HG03342 (cell line): ENCODE results near the gene RBKS.
"Not testable (repeated sequence)": the region's sequence is repeated elsewhere in the genome, so short reads cannot be mapped to it uniquely, and the experiment has no call there.

ENCODE experiments used
- ATAC-seq: cut with Tn5 transposase; IDR thresholded peaks from one replicate; pipeline ENCODE4 v1.9.1; 2021; ENCODE audit warnings: mild to moderate bottlenecking, moderate library complexity; ENCODE audit not compliant: unreplicated experiment

The RBKS gene

DNA sequence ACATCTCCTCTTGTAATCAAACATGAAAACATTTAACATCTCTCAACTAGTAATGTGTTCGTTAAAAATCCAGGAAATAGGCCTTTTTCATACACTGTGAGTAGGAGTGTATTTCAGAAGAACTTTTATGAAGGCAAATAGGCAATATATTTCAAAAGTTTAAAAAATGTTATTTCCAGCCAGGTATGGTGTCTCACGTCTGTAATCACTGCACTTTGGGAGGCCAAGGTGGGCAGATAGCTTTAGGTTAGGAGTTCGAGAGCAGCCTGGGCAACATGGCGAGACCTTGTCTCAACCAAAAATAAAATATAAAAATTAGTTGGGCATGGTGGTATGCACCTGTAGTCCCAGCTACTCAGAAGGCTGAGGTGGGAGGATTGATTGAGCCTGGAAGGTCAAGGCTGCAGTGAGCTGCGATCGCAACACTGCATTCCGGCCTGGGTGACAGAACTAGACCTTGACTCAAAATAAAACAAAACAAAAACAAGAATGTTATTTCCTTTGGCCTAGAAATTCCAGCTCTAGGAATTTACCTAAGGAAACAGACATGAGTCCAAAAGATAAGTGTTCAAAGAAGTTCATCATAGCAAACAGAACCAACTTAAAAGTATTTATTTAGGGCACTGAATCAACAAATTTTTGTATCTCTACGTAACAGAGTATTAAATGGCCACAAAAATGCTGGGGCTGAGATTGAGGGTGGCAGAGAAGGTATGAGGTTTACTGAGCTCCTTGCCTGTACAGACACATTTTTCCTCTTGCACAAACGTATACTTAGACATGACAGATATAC is 14.9 kb downstream of the RBKS start:
- ATAC-seq, result no peak

DNA sequence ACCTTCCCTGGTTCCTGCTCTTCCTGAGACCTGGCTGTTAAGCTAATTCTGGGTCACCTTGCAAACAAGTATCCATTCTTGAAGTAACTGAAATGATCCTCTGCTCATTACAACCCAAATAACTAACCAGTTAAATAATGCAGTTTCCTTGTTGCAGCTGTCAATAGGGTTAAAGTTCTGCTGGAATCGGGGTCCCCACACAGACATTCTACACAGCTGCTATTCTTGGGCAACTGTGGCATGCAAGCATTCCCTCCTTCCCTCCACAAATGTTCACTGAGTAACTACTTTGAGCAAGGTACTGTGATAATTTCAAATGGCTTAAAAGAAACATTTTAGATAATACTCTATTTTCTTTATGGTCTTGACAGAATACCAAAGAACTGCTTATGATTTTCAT is 17.1 kb downstream of the RBKS start:
- no peak for ATAC-seq

- no peak for ATAC-seq
These were observed 18.4 kb downstream of the RBKS start for GRCh38 chr2:27871802-27872201.

DNA sequence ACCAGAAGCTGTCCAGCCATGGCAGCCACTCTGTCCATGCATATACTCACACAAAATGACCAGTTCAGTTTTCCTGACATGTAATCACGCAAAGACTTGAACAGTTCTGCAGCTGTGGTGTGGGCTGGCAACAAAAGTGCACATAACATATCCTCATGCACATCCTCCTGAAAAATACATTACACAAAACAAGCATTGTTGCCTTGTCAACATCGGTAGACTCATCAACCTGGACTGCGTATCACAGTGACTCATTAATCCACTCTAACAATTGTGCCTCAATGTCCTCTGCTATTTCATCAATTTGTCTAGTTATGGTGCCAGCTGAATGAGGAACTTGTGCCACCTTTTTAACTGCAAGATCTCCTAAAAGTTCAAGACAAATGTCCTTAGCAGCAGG is 19.5 kb downstream of the RBKS start:
- no peak for ATAC-seq

DNA sequence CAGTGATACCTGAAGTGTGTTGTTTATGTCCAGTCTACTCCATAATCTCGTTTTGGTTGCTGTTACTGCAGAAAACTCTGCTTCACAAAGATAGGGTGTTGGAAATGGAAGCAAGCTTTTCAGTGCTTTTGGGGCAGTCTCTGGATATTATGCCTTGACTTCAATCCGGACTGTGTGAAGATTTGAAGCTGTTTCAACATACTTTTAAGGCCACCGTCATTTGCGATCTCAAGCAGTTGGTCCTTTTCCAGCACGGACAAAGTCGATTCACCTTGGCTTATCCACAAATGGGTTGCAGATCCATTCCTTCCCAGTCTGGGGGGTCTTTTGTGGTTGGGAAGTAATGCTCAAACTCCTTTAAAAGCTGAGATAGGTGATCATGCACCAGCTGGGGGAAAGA is 20.4 kb downstream of the RBKS start:
- no peak for ATAC-seq

DNA sequence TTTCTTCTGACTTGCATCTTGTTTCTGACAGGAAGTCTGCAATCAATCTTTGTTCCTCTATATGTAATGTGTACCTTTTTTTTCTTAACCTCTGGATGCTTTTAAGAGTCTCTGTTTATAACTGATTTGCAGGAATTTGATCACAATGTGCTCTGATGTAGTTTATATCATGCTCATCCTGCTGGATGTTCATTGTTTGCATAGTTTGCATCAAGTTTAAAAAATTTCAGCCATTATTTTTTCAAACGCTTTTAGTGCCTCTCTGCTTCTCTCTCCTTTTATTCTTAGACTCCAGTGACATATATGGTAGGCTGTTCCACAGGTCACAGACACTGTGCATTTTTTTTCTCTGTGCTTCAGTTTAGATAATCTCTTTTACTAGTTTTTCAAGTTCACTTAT is 23.9 kb downstream of the RBKS start:
- ATAC-seq, result no peak

GRCh38 chr2:27863955-27864354 is 26.2 kb downstream of the RBKS start:
- not testable (repeated sequence) for ATAC-seq

DNA sequence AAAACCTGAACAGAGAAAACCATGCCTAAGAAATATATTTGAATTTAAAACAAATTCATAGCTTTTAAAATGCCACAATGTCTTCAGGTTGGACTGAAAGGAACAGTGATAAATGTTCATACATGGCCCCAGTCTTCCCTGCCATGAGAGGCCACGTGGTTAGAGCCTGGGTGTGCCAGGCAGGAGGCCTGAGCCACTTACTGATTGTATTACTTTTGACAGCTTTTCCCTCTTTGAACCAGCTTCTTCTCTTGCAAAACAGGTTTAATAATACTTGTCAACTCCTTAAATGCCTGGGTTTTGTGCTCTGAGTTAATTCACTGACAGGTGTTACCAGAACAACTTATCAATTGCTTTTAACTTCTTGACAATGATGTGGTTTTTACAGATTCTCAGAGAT is 27.0 kb downstream of the RBKS start:
- ATAC-seq, result no peak

DNA sequence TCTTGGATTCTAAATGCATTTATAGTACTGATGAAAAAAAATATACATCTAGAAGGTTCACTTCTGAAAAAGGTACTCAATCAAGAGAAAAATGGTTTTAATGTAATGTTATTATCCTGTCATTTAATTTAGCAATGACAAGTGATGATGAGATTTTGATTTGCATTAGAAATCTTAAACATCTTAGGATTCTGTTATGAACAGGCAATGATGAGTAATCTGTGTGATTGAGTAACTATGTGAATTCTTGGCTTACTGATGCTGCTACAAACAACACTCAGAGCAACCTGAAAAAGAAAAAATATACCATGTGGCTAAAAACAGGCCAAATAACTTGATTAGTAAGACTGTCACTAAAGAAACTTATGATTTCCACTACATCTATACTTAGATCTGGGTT is 30.1 kb downstream of the RBKS start:
- ATAC-seq, result no peak

- ATAC-seq, result no peak
These were observed 32.6 kb downstream of the RBKS start for GRCh38 chr2:27857417-27858172.

- ATAC-seq, result no peak
These were observed 33.2 kb downstream of the RBKS start for GRCh38 chr2:27856956-27857355.

- no peak for ATAC-seq
These were observed 33.8 kb downstream of the RBKS start for GRCh38 chr2:27856386-27856785.

DNA sequence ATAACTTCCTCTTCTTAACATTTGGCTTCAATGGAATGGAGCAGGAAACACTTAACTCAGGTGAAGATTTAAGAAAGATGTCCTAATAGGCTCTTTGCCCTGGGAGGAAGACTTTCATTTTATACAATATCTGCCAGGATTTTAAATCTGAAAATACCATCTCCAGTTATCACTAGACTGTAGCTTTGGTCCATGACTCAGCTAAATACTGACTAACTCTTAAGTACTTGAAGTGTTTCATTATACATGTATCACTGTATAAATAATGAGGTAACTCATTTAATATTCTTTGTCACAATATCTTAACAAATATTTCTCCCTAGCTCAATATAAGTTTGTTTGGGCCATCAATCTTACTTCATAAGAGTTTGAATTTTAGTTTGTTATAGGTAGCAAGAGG is 34.7 kb downstream of the RBKS start:
- no peak for ATAC-seq

DNA sequence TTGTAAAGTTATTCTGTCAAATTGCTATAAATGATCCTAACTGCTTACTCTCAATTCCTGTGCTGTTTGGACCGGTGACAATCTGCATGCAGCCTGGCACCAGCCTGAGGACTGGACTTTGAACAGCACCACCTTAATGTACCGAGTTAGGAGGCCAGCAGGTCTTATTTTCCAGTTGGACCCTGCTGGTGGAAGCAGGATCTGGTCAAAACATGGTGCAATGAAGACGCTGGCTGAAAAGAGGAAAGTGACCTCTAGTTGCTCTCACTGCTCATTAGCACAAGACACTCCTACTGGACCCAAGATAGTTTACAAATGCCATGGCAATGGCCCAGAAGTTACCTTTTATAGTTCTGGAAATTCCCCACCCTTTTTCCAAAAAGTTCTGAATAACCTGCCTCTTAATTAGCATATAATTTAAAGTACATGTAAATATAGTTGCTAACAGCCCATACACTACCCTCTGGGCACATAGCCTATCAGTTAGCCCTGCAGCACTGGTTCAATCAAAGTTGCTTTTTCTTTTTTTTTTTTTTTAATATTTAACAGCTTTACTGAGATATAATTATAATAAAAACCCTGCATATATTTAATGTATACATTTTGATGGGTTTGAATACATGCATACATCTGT is 35.8 kb downstream of the RBKS start:
- ATAC-seq, result no peak

- ATAC-seq, result no peak
These were observed 37.5 kb downstream of the RBKS start for GRCh38 chr2:27852691-27853090.

DNA sequence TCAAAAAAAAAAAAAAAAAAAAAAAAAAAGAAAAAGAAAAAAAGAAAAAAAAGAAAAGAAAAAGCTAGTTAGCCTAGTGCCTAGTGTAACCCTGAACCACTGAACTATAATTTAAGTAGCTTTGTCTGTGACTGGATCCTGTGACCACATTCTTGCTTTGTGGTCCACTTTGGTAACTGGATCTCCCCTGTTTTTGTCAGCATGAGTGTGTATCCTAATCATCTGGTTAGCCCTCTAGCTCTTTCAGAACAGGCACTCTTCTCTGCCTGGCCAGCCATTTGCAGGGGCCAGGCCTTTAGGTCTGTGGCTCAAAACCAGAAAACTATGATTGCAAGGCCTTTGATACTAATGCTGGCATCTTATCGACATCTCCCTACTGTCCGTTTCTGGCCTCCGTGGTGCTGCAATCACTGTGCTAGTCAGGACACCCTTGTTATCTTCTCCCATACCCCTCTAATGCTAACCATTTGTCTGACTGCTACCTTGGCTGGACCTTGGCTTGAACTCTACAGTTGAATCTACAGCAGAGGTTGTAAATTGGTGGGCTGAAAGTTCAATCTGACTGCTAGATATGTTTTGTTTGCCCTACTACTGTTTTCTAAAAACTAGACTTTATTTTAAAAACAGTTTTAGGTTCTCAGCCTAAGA is 40.5 kb downstream of the RBKS start:
- ATAC-seq, result no peak

DNA sequence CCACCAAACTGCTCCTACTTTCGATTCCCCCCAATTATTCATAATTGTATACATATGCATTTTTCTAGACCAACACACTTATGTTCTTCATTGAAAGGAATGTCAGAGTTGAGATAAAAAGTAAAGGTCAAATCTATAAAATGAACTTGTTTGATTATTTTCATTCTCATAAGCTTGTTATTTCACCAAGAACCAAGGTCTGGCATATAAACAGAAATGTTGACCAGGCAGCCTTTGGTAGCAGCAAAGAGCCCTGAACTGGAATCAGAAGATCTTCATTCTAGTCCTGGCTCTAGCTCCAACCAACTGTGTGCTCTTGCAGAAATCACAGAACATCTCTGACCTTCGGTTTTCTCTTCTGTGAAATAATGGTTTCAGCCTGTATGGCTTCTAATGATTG is 42.9 kb downstream of the RBKS start:
- no peak for ATAC-seq

DNA sequence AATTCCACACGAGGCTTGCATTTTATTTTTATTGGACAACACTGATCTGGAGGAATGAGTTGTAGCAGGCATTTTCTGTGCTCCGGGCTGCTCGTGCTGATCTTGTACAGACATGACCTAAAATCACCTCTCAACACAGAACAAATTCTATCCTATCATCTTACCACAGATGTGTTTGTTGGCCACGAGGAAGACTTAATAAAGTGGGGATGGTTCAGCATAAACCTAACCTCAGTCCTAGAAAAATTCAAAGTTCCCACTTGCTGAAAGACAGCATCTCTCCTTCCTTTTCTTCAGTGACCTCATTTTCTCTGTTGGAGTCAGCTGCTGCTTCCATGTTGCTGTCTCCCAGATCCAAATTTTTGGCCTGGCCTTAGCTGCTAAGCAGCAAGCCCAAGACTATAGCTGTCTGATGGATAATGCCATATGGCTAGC is 45.3 kb downstream of the RBKS start:
- ATAC-seq, result no peak

DNA sequence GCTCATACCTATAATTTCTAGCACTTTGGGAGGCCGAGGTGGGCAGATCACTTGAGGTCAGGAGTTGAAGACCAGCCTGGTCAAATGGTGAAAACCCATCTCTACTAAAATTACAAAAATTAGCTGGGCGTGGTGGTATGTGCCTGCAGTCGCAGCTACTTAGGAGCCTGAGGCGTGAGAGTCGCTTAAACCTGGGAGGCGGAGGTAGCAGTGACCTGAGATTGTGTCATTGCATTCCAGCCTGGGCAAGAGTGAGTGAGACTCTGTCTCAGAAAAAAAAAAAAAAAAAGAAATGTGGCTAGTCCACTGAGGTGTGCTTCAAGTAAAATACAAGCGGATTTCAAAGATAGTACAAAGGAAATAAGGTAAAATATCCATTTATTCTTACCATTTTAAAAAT is 46.2 kb downstream of the RBKS start:
- ATAC-seq, result no peak

GRCh38 chr2:27842894-27843293 is 47.3 kb downstream of the RBKS start:
- ATAC-seq, result no peak

DNA sequence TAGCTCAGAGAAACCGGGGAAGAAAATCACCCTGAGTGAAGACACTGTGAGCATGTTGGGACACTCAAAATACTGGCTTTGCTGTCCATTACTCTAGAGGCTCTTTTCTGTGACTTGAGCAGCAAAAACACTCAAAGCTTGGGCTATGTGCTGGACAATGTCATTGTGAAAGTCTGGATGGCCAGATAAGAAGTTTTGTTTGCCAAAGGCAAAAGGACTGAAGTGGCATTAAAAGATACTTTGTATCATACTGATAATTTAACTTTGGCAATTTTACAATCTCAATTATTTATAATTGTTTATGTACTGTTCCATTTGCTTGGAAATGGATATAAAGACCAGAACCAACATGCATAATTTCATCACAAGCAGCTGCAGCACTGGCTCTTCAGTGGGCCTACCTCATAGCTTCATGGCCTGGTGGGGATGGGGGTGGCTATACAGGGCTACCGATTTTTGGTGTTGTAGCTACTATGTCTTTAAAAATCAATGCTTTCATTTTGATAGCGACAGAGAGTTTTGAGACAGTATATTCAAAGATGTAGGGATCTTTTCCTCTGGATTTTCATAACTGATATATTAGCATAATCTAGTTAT is 51.1 kb downstream of the RBKS start:
- no peak for ATAC-seq
